A673 (cell line): ENCODE measurements around the gene GAREM1.

Experiments used
- EZH2 ChIP-seq: fragments of 200-600 bp; sonication (generic); IDR thresholded peaks from 2 replicates; pipeline ENCODE4 v1.6.1; 2017; ENCODE audit warnings: borderline replicate concordance, low read depth, mild to moderate bottlenecking, mixed read lengths, antibody characterized with exemption, low read length; ENCODE audit not compliant: poor library complexity, severe bottlenecking
- TF ChIP-seq, protein P1 (sequence below): fragments of 300-800, 200-600 bp; sonication (generic); conservative IDR thresholded peaks from 2 replicates; pipeline ENCODE4 v1.5.1; 2017; ENCODE audit warnings: low read depth, mild to moderate bottlenecking, antibody characterized with exemption, low read length, moderate library complexity, mixed read lengths

DNA sequence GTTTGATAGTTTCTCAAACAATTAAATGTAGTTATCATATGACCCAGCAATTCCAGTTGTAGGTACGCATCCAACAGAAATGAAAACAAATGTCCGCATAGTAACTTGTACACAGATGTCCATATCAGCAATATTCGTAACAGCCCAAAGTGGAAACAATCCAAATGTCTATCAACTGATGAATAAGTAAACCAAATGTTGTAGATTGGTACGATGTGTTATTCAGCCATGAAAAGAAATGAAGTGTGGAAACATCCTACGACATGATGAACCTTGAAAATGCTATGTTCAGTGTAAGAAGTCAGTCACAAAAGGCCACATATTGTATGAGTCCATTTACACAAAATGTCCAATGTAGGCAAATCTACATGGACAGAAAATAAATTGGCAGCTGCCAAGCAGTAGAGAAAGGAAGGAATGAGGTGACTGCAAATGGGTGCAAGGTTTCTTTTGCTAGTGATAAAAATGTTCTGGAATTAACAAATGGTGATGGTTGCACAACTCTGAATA lies 26.9 kb downstream of the GAREM1 start:
- no peak for TF ChIP-seq EZH2
- TF ChIP-seq, protein P1, sequence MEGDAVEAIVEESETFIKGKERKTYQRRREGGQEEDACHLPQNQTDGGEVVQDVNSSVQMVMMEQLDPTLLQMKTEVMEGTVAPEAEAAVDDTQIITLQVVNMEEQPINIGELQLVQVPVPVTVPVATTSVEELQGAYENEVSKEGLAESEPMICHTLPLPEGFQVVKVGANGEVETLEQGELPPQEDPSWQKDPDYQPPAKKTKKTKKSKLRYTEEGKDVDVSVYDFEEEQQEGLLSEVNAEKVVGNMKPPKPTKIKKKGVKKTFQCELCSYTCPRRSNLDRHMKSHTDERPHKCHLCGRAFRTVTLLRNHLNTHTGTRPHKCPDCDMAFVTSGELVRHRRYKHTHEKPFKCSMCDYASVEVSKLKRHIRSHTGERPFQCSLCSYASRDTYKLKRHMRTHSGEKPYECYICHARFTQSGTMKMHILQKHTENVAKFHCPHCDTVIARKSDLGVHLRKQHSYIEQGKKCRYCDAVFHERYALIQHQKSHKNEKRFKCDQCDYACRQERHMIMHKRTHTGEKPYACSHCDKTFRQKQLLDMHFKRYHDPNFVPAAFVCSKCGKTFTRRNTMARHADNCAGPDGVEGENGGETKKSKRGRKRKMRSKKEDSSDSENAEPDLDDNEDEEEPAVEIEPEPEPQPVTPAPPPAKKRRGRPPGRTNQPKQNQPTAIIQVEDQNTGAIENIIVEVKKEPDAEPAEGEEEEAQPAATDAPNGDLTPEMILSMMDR: no peak
